BLaER1 (cell line): ENCODE data around the gene GSK3B.

Experiments
- H3K27ac ChIP-seq: shearing (Covaris generic); formaldehyde crosslinking; 2 replicates; pipeline ENCODE4 v1.8.1; 2022
- H3K27me3 ChIP-seq: shearing (Covaris generic); formaldehyde crosslinking; 2 replicates; pipeline ENCODE4 v1.8.1; 2022
- H3K36me3 ChIP-seq: shearing (Covaris generic); formaldehyde crosslinking; 2 replicates; pipeline ENCODE4 v1.8.1; 2022
- H3K4me1 ChIP-seq: shearing (Covaris generic); formaldehyde crosslinking; 2 replicates; pipeline ENCODE4 v1.8.1; 2022
- H3K4me2 ChIP-seq: shearing (Covaris generic); formaldehyde crosslinking; 2 replicates; pipeline ENCODE4 v1.8.1; 2022
- H3K4me3 ChIP-seq: shearing (Covaris generic); formaldehyde crosslinking; 2 replicates; pipeline ENCODE4 v1.8.1; 2022
- H3K9ac ChIP-seq: shearing (Covaris generic); formaldehyde crosslinking; 2 replicates; pipeline ENCODE4 v1.8.1; 2022
- H3K9me3 ChIP-seq: shearing (Covaris generic); formaldehyde crosslinking; 2 replicates; pipeline ENCODE4 v1.8.1; 2022
- H4K20me1 ChIP-seq: shearing (Covaris generic); formaldehyde crosslinking; 2 replicates; pipeline ENCODE4 v1.8.1; 2022
- Cebpa-rat ChIP-seq: shearing (Covaris generic); IDR thresholded peaks from 2 replicates; pipeline ENCODE4 v1.8.1; 2022

GSK3B gene

DNA sequence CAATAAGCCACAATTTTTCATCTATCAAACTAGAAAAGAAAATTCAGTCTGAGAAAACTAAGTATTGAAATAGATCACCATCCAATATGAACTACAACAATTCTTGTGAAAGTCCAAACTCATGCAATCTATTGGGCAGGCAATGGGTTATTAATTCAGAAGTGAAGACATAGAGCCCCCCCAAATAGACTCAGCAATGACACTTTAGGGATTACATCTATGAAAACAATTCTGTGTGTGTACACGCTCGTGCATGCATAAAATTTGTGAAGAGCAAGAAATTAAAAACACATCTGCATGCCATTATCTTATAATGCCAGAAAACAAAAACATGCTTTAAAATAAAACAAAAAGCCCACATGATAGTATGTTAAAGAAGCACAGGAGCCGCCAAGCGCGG is 161.0 kb downstream of the GSK3B start:
- Histone ChIP-seq H3K9ac (no peak overlapping the region), H3K9me3 (no peaks in the 10 kb centered on the region), H3K27me3 (no peaks in the 10 kb centered on the region), H3K4me3 (no peak overlapping the region), H3K4me1 (no peaks in the 10 kb centered on the region), H3K4me2 (no peak overlapping the region), H3K36me3 (no peaks in the 10 kb centered on the region), H3K27ac (no peak overlapping the region), H4K20me1 (no peaks in the 10 kb centered on the region; the same call in 1 of the 2 replicates)
- no peak for TF ChIP-seq Cebpa-rat

DNA sequence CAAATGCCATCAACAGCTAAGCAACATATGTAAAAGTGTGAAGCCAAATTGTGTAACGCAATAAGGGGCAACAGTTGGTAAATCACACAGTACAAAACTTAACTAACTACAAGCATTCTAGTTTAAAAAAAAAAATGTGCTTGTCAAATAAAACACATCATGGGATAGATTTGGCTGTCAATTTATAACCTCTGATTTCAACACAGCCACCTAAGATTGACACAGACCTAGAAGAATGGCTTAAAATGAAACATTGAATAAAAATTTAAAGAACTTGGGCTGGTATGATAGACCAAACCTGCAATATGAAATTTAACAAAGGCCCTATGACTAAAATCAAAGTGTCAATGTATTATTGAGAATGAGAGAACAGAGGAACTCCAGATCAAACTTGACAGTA is 164.0 kb downstream of the GSK3B start:
- no peak for TF ChIP-seq Cebpa-rat
- H4K20me1 ChIP-seq, result no peaks in the 10 kb centered on the region; the same call in 1 of the 2 replicates

DNA sequence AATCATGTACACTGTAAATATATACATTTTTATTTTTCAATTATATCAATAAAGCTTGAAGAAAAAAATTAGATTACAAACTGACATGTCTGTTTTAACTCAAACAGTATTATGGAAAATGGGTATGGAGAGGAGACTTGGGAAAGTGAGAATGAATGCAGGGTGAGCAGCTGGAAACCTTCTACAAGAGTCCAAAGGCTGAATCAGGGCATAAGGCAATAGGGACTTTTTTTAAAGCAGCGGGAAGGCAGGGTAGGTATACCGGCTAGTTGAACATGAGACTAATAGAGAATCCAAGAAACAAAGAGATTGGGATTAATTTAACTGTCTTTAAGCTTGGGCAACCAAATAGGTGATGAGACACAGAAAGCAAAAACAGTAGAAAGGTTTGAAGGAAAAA is 167.1 kb downstream of the GSK3B start:
- TF ChIP-seq Cebpa-rat, result no peak
- H3K4me2 ChIP-seq, result no peak overlapping the region
- H4K20me1 ChIP-seq, result no peaks in the 10 kb centered on the region; the same call in 1 of the 2 replicates
- no peaks in the 10 kb centered on the region for H3K9me3 ChIP-seq
- H3K27ac ChIP-seq, result no peak overlapping the region
- H3K9ac ChIP-seq, result no peak overlapping the region
- H3K36me3 ChIP-seq, result no peaks in the 10 kb centered on the region
- no peaks in the 10 kb centered on the region for H3K27me3 ChIP-seq
- H3K4me3 ChIP-seq, result no peak overlapping the region
- 0 out of 2 replicates have a peak, but pooled peaks cover 4% of the 10 kb centered on the region for H3K4me1 ChIP-seq

More for the DNA sequence above, 164.0 kb downstream of the GSK3B start:
- Histone ChIP-seq H3K36me3 (no peaks in the 10 kb centered on the region), H3K4me2 (no peak overlapping the region), H3K27ac (no peak overlapping the region), H3K9ac (no peak overlapping the region), H3K4me3 (no peak overlapping the region), H3K9me3 (no peaks in the 10 kb centered on the region), H3K27me3 (no peaks in the 10 kb centered on the region), H3K4me1 (no peaks in the 10 kb centered on the region)

DNA sequence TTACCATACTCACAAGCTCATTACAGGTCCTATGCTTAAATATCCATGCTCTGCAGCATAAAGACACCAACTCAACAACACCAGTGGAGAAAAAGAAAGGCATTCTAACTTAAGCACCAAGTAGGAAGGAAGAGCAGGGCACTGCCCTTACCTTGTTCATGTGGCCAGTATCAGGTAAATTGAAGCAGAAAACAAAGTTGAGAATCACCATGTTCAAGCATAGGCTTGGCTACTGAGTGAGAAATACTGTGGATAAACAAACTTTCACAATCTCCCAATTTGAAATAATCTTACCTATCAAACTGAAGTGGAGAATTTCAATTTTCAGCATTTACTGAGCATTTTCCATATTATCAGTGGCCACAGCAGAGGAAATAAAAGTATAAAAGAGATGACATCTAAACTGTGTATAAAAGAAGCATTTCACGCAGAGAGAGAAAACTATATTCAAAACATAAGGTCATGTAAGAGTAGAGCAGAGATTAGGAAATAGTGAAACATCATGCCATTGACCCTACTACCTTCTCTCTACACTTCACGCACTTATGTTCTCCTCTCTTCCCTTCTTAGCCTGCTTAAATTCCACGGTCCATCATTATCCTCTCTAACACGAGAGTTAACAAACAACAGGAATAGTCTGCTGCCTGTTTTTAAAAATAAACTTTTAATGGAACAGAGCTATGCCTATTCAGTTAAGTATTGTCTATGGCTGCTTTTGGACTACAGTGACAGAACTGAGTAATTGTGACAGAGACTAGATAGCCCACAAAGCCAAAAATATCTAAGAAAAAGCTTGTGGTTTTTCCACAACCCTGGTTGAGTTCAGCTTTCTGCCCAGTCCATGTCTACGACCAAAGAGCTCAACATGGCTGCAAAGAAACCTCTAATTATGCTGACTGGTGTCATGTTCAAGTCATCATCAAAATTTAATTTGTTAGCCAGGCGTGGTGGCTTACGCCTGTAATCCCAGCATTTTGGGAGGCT is 169.8 kb downstream of the GSK3B start:
- no peaks in the 10 kb centered on the region for H3K27me3 ChIP-seq
- H3K36me3 ChIP-seq, result no peaks in the 10 kb centered on the region
- H3K27ac ChIP-seq, result no peak overlapping the region
- H3K4me1 ChIP-seq, result 0 out of 2 replicates have a peak, but pooled peaks cover 4% of the 10 kb centered on the region
- peaks cover 5% of the 10 kb centered on the region; the same call in 1 of the 2 replicates for H3K9me3 ChIP-seq
- H3K4me2 ChIP-seq, result no peak overlapping the region
- TF ChIP-seq Cebpa-rat, result no peak
- no peak overlapping the region for H3K9ac ChIP-seq
- no peak overlapping the region for H3K4me3 ChIP-seq
- no peaks in the 10 kb centered on the region for H4K20me1 ChIP-seq

DNA sequence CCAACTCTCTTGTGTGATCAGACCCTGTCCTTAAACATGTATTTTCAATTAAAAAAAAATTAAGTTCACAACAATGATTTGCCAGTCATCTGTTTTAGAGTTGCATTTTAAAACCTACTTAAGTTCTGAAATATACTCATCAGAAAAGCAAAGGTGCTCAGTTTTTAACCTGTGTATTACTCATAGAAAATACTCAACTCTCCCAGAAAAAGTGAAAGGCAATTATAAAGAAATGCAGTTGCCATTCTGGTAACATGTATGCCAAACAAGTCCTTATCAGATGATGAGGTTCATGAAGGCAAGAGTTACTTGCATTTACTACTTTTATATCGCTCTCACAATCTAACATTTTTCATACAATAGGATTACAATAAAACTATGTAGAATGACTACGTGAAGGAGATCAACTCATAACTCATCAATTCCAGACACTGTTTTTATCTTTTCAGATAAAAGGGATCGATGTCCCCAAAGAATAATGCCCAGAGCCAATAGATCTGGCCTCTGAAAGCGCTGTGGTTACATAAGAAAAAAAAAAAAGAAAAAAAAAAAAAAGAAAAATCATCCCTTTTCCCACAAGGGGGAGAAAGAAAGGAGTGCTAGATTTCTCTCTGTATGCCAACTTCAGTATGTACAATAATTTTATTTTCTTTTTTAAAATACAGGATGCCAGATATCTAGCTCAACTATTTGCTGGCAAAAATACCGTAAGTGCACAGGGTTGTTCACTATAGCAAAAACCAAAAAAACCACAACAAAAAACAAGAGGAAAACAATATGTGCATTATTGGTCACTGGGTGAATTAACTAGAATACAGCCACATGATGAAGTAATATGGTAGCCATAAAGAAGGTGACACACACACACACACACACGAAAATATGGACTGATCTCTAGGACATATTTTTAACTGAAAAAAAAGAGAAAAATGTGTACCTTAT is 175.0 kb downstream of the GSK3B start:
- TF ChIP-seq Cebpa-rat, result no peak
- no peak overlapping the region for H3K27ac ChIP-seq
- no peaks in the 10 kb centered on the region for H3K4me1 ChIP-seq
- H3K27me3 ChIP-seq, result no peaks in the 10 kb centered on the region
- H3K36me3 ChIP-seq, result no peaks in the 10 kb centered on the region
- H3K9me3 ChIP-seq, result peaks cover 5% of the 10 kb centered on the region; the same call in 1 of the 2 replicates
- no peaks in the 10 kb centered on the region for H4K20me1 ChIP-seq
- H3K4me3 ChIP-seq, result no peak overlapping the region
- no peak overlapping the region for H3K9ac ChIP-seq
- no peak overlapping the region for H3K4me2 ChIP-seq

DNA sequence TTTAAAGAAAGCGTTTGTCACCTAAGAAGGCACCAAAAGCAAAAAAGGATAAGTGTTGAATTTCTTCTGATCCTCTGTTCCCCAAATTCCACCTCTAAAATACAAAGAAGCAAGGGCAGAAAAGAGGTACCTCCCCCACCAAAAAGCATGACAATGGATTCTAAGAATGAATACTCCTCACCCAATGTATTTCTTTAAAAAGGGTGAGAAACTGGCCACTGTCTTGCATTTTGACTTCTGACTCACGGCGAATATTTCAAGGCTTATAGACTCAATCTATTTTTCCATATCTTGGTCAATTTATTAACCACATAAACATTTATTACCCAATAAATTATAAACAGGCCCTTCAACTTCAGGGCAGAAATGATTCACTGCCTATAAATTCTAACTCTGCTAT is 181.2 kb downstream of the GSK3B start:
- no peaks in the 10 kb centered on the region for H3K9me3 ChIP-seq
- no peak overlapping the region for H3K4me3 ChIP-seq
- H3K27me3 ChIP-seq, result no peaks in the 10 kb centered on the region
- peaks cover 14% of the 10 kb centered on the region; the same call in 1 of the 2 replicates for H3K36me3 ChIP-seq
- no peaks in the 10 kb centered on the region for H4K20me1 ChIP-seq
- no peak for TF ChIP-seq Cebpa-rat
- H3K27ac ChIP-seq, result no peak overlapping the region
- no peak overlapping the region for H3K9ac ChIP-seq
- no peak overlapping the region for H3K4me2 ChIP-seq
- peaks cover 8% of the 10 kb centered on the region for H3K4me1 ChIP-seq

DNA sequence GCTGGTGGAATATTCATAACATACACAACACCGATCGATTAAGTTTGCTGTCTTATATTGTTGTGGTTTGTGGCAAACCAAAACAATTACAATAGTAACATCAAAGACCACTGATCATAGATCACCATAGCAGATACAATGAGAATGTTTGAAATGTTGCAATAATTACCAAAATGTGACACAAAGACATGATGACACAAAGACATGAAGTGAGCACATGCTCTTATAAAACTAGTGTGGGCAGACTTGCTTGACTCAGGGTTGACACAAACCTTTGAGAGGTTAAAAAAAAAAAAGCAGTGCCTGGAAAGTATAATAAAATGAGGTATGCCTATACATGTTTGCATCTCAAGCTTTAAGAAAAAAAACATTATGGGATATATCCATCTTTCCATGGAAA is 182.0 kb downstream of the GSK3B start:
- 0 out of 2 replicates have a peak overlapping the region, but pooled peaks have one; percentile 22 for H3K4me2 ChIP-seq
- H3K9ac ChIP-seq, result no peak overlapping the region
- no peak overlapping the region for H3K4me3 ChIP-seq
- H3K36me3 ChIP-seq, result peaks cover 14% of the 10 kb centered on the region; the same call in 1 of the 2 replicates
- peaks cover 8% of the 10 kb centered on the region for H3K4me1 ChIP-seq
- no peaks in the 10 kb centered on the region for H3K27me3 ChIP-seq
- H3K9me3 ChIP-seq, result no peaks in the 10 kb centered on the region
- H4K20me1 ChIP-seq, result no peaks in the 10 kb centered on the region
- no peak overlapping the region for H3K27ac ChIP-seq
- no peak for TF ChIP-seq Cebpa-rat

DNA sequence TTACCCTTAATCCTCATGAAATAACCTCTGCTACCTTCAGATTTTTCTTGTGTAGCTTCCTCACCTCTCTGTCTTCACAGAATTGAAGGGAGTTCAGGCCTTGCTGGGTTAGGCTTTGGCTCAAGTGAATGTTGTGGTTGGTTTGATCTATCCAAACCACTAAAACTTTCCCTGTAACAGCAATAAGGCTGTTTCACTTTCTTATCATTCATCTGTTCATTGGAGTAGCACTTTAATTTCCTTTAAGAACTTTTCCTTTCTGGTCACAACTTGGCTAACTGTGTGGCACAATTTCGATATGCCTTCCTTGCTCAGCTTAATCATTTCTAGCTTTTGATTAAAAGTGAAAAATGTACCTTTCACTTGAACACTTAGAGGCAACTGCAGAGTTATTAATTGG is 182.5 kb downstream of the GSK3B start:
- no peak overlapping the region for H3K9ac ChIP-seq
- no peak overlapping the region for H3K27ac ChIP-seq
- no peaks in the 10 kb centered on the region for H3K27me3 ChIP-seq
- peak overlapping the region; percentile 22; the same call in 1 of the 2 replicates for H3K4me2 ChIP-seq
- peaks cover 14% of the 10 kb centered on the region; the same call in 1 of the 2 replicates for H3K36me3 ChIP-seq
- no peaks in the 10 kb centered on the region for H3K9me3 ChIP-seq
- peaks cover 8% of the 10 kb centered on the region for H3K4me1 ChIP-seq
- TF ChIP-seq Cebpa-rat, result no peak
- H3K4me3 ChIP-seq, result no peak overlapping the region
- H4K20me1 ChIP-seq, result no peaks in the 10 kb centered on the region

DNA sequence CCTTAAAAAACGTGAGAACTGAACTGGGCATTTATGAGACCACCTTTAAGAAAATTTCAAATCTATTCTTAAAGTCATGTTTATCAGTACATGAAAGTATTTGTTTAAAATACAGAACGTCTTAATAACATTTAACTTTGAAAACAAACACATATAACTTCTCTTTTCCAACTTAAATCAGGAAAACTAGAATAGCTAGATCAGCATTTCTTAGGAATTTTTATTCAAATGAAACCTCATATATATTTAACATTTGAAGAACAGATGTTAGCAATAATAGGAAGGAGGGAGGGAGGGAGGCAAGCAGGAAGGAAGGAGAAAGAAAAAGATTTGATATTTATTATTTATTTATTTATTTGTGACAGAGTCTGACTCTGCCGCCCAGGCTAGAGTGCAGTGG is 192.2 kb downstream of the GSK3B start:
- Histone ChIP-seq H3K4me2 (no peak overlapping the region), H3K27ac (no peak overlapping the region), H3K4me1 (no peaks in the 10 kb centered on the region), H3K36me3 (0 out of 2 replicates have a peak, but pooled peaks cover 9% of the 10 kb centered on the region), H3K4me3 (no peak overlapping the region), H4K20me1 (no peaks in the 10 kb centered on the region), H3K9ac (no peak overlapping the region), H3K27me3 (no peaks in the 10 kb centered on the region), H3K9me3 (no peaks in the 10 kb centered on the region)
- no peak for TF ChIP-seq Cebpa-rat
